Neural progenitor cell (in vitro differentiated cells): Measurements from ENCODE around the gene MC1R. TPM values are rescaled to one million over a fixed set of nuclear protein-coding genes. Genes with fewer than 3 reads are reported as not detected.

Experiments used
- DNase-seq: peaks from one replicate; pipeline ENCODE4 v3.0.0-alpha.2; 2016; ENCODE audit warnings: low spot score
- H2AFZ ChIP-seq: fragments of 200-600 bp; sonication (generic); replicated peaks from 2 replicates; pipeline ENCODE4 v1.6.1; 2016; ENCODE audit warnings: antibody characterized with exemption
- H3F3A ChIP-seq: fragments of 200-600 bp; sonication (generic); 2 replicates; pipeline ENCODE4 v1.6.1; 2016; ENCODE audit warnings: antibody characterized with exemption, low read depth
- H3K27ac ChIP-seq: fragments of 200-600 bp; sonication (generic); 2 replicates; pipeline ENCODE4 v1.5.1; 2016; ENCODE audit warnings: mild to moderate bottlenecking
- H3K27me3 ChIP-seq: fragments of 200-600 bp; sonication (generic); 2 replicates; pipeline ENCODE4 v1.6.1; 2016; ENCODE audit warnings: mild to moderate bottlenecking, moderate library complexity
- H3K36me3 ChIP-seq: fragments of 200-600 bp; sonication (generic); 2 replicates; pipeline ENCODE4 v1.5.1; 2016
- H3K4me1 ChIP-seq: fragments of 200-600 bp; sonication (generic); 2 replicates; pipeline ENCODE4 v1.6.1; 2016; ENCODE audit warnings: mixed run types
- H3K4me2 ChIP-seq: fragments of 200-600 bp; sonication (generic); 2 replicates; pipeline ENCODE4 v1.6.1; 2016
- H3K4me3 ChIP-seq: fragments of 200-600 bp; sonication (generic); 2 replicates; pipeline ENCODE4 v1.5.1; 2016
- H3K79me2 ChIP-seq: fragments of 200-600 bp; sonication (generic); 2 replicates; pipeline ENCODE4 v1.6.1; 2016; ENCODE audit warnings: low read depth
- H3K9ac ChIP-seq: fragments of 200-600 bp; sonication (generic); 2 replicates; pipeline ENCODE4 v1.6.1; 2016
- H3K9me3 ChIP-seq: fragments of 200-600 bp; sonication (generic); 2 replicates; pipeline ENCODE4 v1.5.1; 2016; ENCODE audit warnings: low read depth
- H4K20me1 ChIP-seq: fragments of 200-600 bp; sonication (generic); 2 replicates; pipeline ENCODE4 v1.6.1; 2016; ENCODE audit warnings: low read depth
- H3K27ac Mint-ChIP-seq: 3 replicates; pipeline ENCODE4 v1.8.0; 2021; ENCODE audit warnings: mixed read lengths
- H3K27me3 Mint-ChIP-seq: 2 replicates; pipeline ENCODE4 v1.8.0; 2022; ENCODE audit warnings: low read depth, mild to moderate bottlenecking, inconsistent platforms, moderate library complexity, mixed read lengths; ENCODE audit not compliant: insufficient read depth
- H3K36me3 Mint-ChIP-seq: 3 replicates; pipeline ENCODE4 v1.8.0; 2021; ENCODE audit warnings: mixed read lengths
- H3K4me1 Mint-ChIP-seq: 3 replicates; pipeline ENCODE4 v1.8.0; 2021; ENCODE audit warnings: mixed read lengths
- H3K4me3 Mint-ChIP-seq: 3 replicates; pipeline ENCODE4 v1.8.0; 2021; ENCODE audit warnings: mild to moderate bottlenecking, moderate library complexity, mixed read lengths
- H3K9me3 Mint-ChIP-seq: 3 replicates; pipeline ENCODE4 v1.8.0; 2020; ENCODE audit warnings: mixed read lengths
- EZH2 ChIP-seq: fragments of 200-600 bp; sonication (generic); IDR thresholded peaks from 2 replicates; pipeline ENCODE4 v1.6.1; 2017; ENCODE audit warnings: antibody characterized with exemption, mild to moderate bottlenecking, moderate library complexity
- EZH2phosphoT487 ChIP-seq: fragments of 200-600 bp; sonication (generic); IDR thresholded peaks from 2 replicates; pipeline ENCODE4 v1.6.1; 2017; ENCODE audit warnings: antibody characterized with exemption
- total RNA-seq: library from RNA; depleted of rRNA; stranded (reverse); fragments of >200 nt; gene quantifications from 2 replicates; pipeline ENCODE4 v1.2.3, GENCODE V29; 2015; ENCODE audit warnings: low replicate concordance
- TF ChIP-seq, protein P1 (sequence below): fragments of 200-600 bp; sonication (generic); IDR thresholded peaks from 2 replicates; pipeline ENCODE4 v1.5.1; 2017; ENCODE audit warnings: antibody characterized with exemption, mild to moderate bottlenecking

MC1R gene
- total RNA-seq, 1 donor from 2014 or later: 1.7 TPM

DNA sequence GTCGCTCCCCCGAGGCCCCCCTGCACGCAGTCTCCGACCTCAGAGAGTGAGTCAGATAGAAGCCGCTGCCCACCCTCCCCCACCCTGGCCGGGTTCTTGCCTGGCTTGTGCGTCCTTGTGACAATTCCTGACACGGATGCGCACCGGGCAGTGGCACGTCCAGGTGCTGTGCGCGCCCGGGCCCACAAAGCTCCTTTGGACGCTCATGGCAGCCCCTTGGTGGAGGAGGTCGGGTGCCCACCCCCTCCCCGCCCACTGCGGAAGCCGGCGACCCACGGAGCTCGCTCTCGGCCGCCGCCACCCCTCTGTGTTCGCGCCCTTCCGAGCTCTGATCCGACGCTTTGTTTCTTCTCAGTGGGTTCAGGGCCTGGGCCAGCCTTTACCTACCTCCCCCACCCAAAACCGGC is 3.8 kb downstream of the MC1R start:
- H3K9me3 Mint-ChIP-seq: no peaks in the 10 kb centered on the region

DNA sequence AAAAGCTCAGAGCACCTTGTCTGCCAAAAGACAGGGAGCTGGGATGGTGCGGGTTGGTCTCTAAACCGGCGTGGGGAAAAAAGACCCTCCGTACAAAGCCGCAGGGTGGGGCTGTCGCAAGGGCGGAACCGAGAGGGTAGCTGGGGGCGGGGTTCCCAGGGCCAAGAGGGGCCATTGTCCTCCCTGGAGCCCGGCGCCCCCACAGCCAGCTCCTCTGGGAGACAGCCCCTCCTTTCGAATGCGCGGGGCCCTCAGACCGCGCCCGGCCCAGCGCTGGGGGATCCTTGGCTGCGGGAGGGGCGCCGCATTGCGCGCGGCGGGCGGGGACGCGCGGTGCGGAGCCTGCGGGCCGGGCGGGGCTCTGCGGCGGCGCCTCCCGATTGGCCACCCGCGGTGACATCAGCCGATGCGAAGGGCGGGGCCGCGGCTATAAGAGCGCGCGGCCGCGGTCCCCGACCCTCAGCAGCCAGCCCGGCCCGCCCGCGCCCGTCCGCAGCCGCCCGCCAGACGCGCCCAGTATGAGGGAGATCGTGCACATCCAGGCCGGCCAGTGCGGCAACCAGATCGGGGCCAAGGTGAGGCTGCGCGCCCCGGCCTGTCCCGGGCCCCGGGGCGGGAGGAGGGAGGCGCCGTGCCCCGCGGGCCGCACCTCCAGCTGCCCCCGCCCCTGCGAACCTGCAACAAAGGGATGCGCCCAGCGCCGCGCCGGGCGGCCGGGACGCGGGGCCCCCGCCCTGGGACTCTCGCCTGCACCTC is 4.4 kb downstream of the MC1R start, which contains the start of gene TUBB3:
Gene TUBB3 (plus strand): TSS at position 459 of the 756 bp plus-strand sequence. CDS start 60 bp downstream, at position 519.
- H3K4me3 ChIP-seq: peak within 1 kb of the TSS; percentile 68
- H3K27me3 ChIP-seq: peaks cover 28% of the 10 kb centered on the region
- H4K20me1 ChIP-seq: peaks cover 42% of the 10 kb centered on the region
- peak within 1 kb of the TSS; percentile 92 for H3K4me2 ChIP-seq
- H3K9ac ChIP-seq: no peak within 1 kb of the TSS
- H3K4me3 Mint-ChIP-seq: peak within 1 kb of the TSS; percentile 93
- peaks cover 15% of the 10 kb centered on the region for H3K79me2 ChIP-seq
- peaks cover 22% of the 10 kb centered on the region for H3K4me1 Mint-ChIP-seq
- DNase-seq: peak; percentile 95
- no peaks in the 10 kb centered on the region for H3K36me3 ChIP-seq
- no peak within 1 kb of the TSS for H3K27ac ChIP-seq
- H3F3A ChIP-seq: peaks cover 59% of the 10 kb centered on the region
- H3K9me3 Mint-ChIP-seq: no peaks in the 10 kb centered on the region
- peak within 1 kb of the TSS; percentile 78 for H3K27ac Mint-ChIP-seq
- H3K9me3 ChIP-seq: no peaks in the 10 kb centered on the region
- H2AFZ ChIP-seq: peak within 1 kb of the TSS; percentile 86
- TF ChIP-seq, protein P1, sequence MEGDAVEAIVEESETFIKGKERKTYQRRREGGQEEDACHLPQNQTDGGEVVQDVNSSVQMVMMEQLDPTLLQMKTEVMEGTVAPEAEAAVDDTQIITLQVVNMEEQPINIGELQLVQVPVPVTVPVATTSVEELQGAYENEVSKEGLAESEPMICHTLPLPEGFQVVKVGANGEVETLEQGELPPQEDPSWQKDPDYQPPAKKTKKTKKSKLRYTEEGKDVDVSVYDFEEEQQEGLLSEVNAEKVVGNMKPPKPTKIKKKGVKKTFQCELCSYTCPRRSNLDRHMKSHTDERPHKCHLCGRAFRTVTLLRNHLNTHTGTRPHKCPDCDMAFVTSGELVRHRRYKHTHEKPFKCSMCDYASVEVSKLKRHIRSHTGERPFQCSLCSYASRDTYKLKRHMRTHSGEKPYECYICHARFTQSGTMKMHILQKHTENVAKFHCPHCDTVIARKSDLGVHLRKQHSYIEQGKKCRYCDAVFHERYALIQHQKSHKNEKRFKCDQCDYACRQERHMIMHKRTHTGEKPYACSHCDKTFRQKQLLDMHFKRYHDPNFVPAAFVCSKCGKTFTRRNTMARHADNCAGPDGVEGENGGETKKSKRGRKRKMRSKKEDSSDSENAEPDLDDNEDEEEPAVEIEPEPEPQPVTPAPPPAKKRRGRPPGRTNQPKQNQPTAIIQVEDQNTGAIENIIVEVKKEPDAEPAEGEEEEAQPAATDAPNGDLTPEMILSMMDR: peak; percentile 27
- peak; percentile 5 for TF ChIP-seq EZH2
- TF ChIP-seq EZH2phosphoT487: no peak
- peaks cover 40% of the 10 kb centered on the region for H3K4me1 ChIP-seq
- peaks cover 8% of the 10 kb centered on the region for H3K27me3 Mint-ChIP-seq
- peaks cover 4% of the 10 kb centered on the region for H3K36me3 Mint-ChIP-seq

More for the DNA sequence above, 3.8 kb downstream of the MC1R start:
- Mint-ChIP-seq H3K27me3 (peaks cover 8% of the 10 kb centered on the region), H3K36me3 (peaks cover 4% of the 10 kb centered on the region), H3K4me3 (peak overlapping the region; percentile 93), H3K27ac (peak overlapping the region; percentile 78), H3K4me1 (peaks cover 25% of the 10 kb centered on the region)
- H2AFZ ChIP-seq: peak overlapping the region; percentile 86
- TF ChIP-seq EZH2: no peak
- TF ChIP-seq EZH2phosphoT487: no peak
- TF ChIP-seq, protein P1: no peak
- DNase-seq: peak; percentile 75
- peaks cover 45% of the 10 kb centered on the region for H3K4me1 ChIP-seq
- peak overlapping the region; percentile 92 for H3K4me2 ChIP-seq
- no peak overlapping the region for H3K27ac ChIP-seq
- H3K79me2 ChIP-seq: peaks cover 9% of the 10 kb centered on the region
- H3K36me3 ChIP-seq: no peaks in the 10 kb centered on the region
- H3K9me3 ChIP-seq: no peaks in the 10 kb centered on the region
- H3F3A ChIP-seq: peaks cover 63% of the 10 kb centered on the region
- peak overlapping the region; percentile 68 for H3K4me3 ChIP-seq
- no peak overlapping the region for H3K9ac ChIP-seq
- peaks cover 37% of the 10 kb centered on the region for H4K20me1 ChIP-seq
- H3K27me3 ChIP-seq: peaks cover 28% of the 10 kb centered on the region

DNA sequence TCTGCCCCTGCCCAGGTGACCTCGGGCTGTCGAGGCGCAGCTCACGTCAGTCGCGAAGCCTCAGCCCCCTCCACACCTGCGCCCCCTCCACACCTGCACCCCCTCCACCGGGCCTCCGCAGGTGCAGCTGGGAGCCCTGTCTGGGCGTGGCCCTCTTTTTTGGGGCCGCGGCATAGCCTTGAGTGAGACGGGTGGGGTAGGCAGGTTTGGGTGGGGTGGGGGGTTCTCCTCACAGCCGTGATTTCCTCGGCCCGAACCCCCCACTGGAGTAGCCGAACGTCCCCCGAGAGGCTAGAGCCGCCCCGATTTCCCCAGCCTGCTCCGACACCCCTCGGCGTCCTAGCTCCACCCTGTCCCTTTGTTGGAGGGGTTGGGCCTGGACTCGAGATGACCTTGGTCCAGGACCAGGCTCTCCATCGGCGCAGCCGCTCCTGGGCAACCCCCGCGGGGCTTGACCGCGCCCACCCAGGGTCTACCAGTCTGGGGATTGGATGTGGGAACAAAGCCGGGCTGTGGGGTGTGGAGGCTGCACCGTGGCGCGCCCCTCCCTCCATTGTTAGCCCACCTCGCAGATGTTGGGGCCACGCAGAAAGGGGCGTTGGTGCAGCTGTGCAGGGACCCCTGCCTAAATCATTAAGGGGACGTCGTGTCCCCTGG is 5.1 kb downstream of the MC1R start:
- Histone ChIP-seq H3K27ac (no peak overlapping the region), H4K20me1 (peaks cover 48% of the 10 kb centered on the region), H3F3A (peaks cover 53% of the 10 kb centered on the region), H3K27me3 (peaks cover 28% of the 10 kb centered on the region), H3K36me3 (no peaks in the 10 kb centered on the region), H3K4me3 (peak overlapping the region; percentile 68), H3K79me2 (peaks cover 17% of the 10 kb centered on the region), H3K4me1 (peaks cover 33% of the 10 kb centered on the region), H3K9me3 (no peaks in the 10 kb centered on the region), H3K9ac (no peak overlapping the region), H3K4me2 (peak overlapping the region; percentile 92), H2AFZ (no peak overlapping the region)
- H3K27me3 Mint-ChIP-seq: peaks cover 8% of the 10 kb centered on the region
- H3K9me3 Mint-ChIP-seq: no peaks in the 10 kb centered on the region
- DNase-seq: peak; percentile 75
- peak overlapping the region; percentile 87 for H3K4me3 Mint-ChIP-seq
- peaks cover 22% of the 10 kb centered on the region for H3K4me1 Mint-ChIP-seq
- no peak overlapping the region for H3K27ac Mint-ChIP-seq
- TF ChIP-seq EZH2: peak; percentile 14
- TF ChIP-seq, protein P1: no peak
- peaks cover 4% of the 10 kb centered on the region for H3K36me3 Mint-ChIP-seq
